Measurements from ENCODE around the gene NIM1K. TPM values are rescaled to one million over a fixed set of nuclear protein-coding genes. Genes with fewer than 3 reads are reported as not detected.

Gene NIM1K
- total RNA-seq, 4 donors from 2014 or later: 0.42 to 2.3 (median 1.6) TPM

DNA sequence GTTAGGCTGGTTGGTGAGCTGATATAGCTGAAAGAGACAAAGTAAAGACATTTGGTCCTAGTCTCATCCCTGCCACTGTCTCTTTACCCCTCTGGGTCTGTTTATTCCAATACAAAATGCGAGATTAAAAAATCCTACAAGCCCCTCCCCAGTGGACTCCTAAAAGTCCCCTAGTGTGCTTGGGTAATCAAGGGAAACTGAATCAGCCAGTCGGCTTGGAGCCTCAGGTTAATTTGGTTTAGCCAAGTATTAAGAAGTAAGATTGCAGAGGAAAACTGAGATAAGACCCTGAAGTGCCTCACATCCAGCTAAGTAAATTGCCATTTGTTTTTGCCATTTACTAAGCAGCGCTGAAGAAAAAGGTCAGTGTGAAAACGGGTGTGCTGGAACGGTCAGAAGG lies 10.4 kb downstream of the NIM1K start:
- WGBS: 74% methylated on average over 5 of the region's 5 CpGs
- no peaks in the 10 kb centered on the region for H3K36me3 ChIP-seq
- intact Hi-C loops (cut with DNase I): no loop called here
- no peak for DNase-seq (ENCODE audit: extremely low spot score)
- H3K4me1 ChIP-seq: no peaks in the 10 kb centered on the region
- no peak overlapping the region for H3K27ac ChIP-seq (replicated peaks in 1 of 4)
- no peaks in the 10 kb centered on the region for H3K9me3 ChIP-seq
- no peak for TF ChIP-seq POLR2A (IDR thresholded peaks at IDR 0.05; ENCODE audit: low read depth)
- TF ChIP-seq EP300 (IDR thresholded peaks at IDR 0.05): no peak
- no peak for TF ChIP-seq POLR2AphosphoS5 (IDR thresholded peaks at IDR 0.05)
- H3K27me3 ChIP-seq: no peaks in the 10 kb centered on the region
- no peak overlapping the region for H3K4me3 ChIP-seq

DNA sequence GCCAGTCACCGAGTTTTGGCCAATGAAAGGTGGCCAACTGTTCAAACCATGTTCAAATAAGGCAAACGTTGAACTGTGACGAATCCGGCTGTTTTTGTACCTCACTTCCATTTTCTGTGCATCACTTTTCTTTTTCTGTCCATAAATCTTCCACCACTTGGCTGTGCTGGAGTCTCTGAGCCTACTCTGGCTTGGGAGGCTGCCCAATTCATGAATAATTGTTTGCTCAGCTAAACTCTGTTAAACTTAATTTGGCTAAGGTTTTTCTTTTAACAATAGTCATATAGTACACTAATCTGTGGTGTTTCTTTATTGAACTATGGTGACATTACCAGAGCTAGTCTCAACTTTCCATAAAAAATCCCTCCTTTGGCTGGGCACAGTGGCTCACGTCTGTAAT lies 11.3 kb downstream of the NIM1K start:
- H3K27ac ChIP-seq (replicated peaks in 1 of 4): no peak overlapping the region
- no peak for TF ChIP-seq POLR2AphosphoS5 (IDR thresholded peaks at IDR 0.05)
- TF ChIP-seq, protein P1, sequence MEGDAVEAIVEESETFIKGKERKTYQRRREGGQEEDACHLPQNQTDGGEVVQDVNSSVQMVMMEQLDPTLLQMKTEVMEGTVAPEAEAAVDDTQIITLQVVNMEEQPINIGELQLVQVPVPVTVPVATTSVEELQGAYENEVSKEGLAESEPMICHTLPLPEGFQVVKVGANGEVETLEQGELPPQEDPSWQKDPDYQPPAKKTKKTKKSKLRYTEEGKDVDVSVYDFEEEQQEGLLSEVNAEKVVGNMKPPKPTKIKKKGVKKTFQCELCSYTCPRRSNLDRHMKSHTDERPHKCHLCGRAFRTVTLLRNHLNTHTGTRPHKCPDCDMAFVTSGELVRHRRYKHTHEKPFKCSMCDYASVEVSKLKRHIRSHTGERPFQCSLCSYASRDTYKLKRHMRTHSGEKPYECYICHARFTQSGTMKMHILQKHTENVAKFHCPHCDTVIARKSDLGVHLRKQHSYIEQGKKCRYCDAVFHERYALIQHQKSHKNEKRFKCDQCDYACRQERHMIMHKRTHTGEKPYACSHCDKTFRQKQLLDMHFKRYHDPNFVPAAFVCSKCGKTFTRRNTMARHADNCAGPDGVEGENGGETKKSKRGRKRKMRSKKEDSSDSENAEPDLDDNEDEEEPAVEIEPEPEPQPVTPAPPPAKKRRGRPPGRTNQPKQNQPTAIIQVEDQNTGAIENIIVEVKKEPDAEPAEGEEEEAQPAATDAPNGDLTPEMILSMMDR (IDR thresholded peaks at IDR 0.05): no peak
- no peak for TF ChIP-seq POLR2A (IDR thresholded peaks at IDR 0.05; ENCODE audit: low read depth)
- TF ChIP-seq EP300 (IDR thresholded peaks at IDR 0.05): no peak
- no peak for DNase-seq (ENCODE audit: extremely low spot score)
- no peak overlapping the region for H3K4me3 ChIP-seq
- H3K9me3 ChIP-seq: no peaks in the 10 kb centered on the region
- WGBS: 81% methylated on average over 5 of the region's 5 CpGs
- no peaks in the 10 kb centered on the region for H3K36me3 ChIP-seq
- no peaks in the 10 kb centered on the region for H3K4me1 ChIP-seq
- no peaks in the 10 kb centered on the region for H3K27me3 ChIP-seq
- intact Hi-C loops (cut with DNase I): no loop called here

DNA sequence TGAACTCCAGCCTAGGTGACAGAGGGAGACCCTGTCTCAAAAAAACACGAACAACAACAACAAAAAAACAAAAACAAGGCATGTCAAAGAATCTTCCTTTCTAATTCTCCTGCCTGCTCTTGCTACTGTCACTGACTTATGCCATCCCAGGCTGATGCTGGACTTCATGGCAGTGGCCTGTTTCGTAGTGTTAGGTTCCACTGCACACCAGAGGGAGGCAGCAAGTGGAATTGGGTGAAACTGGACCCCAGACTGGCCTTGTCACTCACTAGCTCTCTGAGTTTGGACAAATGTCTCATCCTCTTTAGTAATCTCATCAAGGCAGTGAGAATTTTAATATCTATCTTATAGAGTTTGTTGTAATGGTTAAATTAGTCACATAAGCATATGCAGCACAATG lies 12.9 kb downstream of the NIM1K start:
- intact Hi-C loops (cut with DNase I): no loop called here
- Histone ChIP-seq H3K27me3 (no peaks in the 10 kb centered on the region), H3K36me3 (no peaks in the 10 kb centered on the region), H3K4me1 (no peaks in the 10 kb centered on the region), H3K9me3 (no peaks in the 10 kb centered on the region), H3K4me3 (no peak overlapping the region), H3K27ac (replicated peaks in 1 of 4) (no peak overlapping the region)
- no peak for TF ChIP-seq POLR2A (IDR thresholded peaks at IDR 0.05; ENCODE audit: low read depth)
- 74% methylated on average over 2 of the region's 2 CpGs for WGBS
- no peak for DNase-seq (ENCODE audit: extremely low spot score)

DNA sequence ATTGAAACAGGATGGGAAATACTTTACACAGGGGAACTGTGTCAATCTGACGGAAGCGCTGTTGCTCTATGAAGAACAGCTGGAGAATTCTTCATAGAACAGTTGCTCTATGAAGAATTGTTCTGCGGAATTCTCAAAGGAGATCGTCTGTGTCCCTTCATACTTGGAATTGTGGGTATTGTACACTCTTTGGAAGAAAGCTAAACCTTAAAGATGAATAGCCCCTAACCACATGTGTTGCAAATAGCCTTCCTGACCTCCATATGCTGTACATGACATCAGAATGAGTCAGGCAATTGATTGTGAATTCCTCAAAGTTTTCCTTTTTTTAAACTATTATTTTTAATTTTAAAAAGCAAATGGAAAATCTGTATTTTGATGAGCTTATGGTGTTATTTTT lies 15.6 kb downstream of the NIM1K start:
- 40% methylated on average over 4 of the region's 4 CpGs for WGBS
- Histone ChIP-seq H3K9me3 (no peaks in the 10 kb centered on the region), H3K27me3 (no peaks in the 10 kb centered on the region), H3K4me1 (no peaks in the 10 kb centered on the region), H3K4me3 (no peak overlapping the region), H3K27ac (replicated peaks in 1 of 4) (no peak overlapping the region), H3K36me3 (no peaks in the 10 kb centered on the region)
- TF ChIP-seq, protein P1 (IDR thresholded peaks at IDR 0.05): no peak
- no peak for TF ChIP-seq EP300 (IDR thresholded peaks at IDR 0.05)
- no peak for TF ChIP-seq POLR2A (IDR thresholded peaks at IDR 0.05; ENCODE audit: low read depth)
- no peak for TF ChIP-seq POLR2AphosphoS5 (IDR thresholded peaks at IDR 0.05)
- DNase-seq (ENCODE audit: extremely low spot score): no peak
- intact Hi-C loops (cut with DNase I): no loop called here

DNA sequence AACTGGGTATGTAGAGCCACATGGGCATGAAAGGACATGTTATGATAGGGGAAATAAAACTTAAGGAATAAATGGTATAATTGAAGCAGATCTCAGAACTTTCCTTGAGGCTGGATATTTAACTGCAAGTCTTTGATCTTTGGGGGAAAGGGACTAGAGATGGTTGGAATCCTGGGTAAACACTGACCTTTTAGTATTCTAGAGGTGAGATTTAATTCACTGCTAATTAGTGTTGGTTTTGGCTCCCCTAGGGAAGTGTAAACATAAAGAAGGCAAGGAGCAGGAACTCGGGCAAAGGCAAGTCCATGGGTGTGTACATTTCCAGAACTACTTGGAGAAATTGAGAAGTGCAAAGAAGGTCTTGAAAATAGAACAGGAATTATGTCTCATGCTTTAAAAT lies 16.6 kb downstream of the NIM1K start:
- no peak for DNase-seq (ENCODE audit: extremely low spot score)
- no peaks in the 10 kb centered on the region for H3K4me1 ChIP-seq
- no peak overlapping the region for H3K27ac ChIP-seq (replicated peaks in 1 of 4)
- H3K27me3 ChIP-seq: no peaks in the 10 kb centered on the region
- H3K4me3 ChIP-seq: no peak overlapping the region
- no peaks in the 10 kb centered on the region for H3K36me3 ChIP-seq
- no peak for TF ChIP-seq POLR2AphosphoS5 (IDR thresholded peaks at IDR 0.05)
- no peak for TF ChIP-seq EP300 (IDR thresholded peaks at IDR 0.05)
- TF ChIP-seq, protein P1 (IDR thresholded peaks at IDR 0.05): no peak
- TF ChIP-seq POLR2A (IDR thresholded peaks at IDR 0.05; ENCODE audit: low read depth): no peak
- intact Hi-C loops (cut with DNase I): no loop called here
- WGBS: 25% methylated on average over 1 of the region's 1 CpG
- no peaks in the 10 kb centered on the region for H3K9me3 ChIP-seq

DNA sequence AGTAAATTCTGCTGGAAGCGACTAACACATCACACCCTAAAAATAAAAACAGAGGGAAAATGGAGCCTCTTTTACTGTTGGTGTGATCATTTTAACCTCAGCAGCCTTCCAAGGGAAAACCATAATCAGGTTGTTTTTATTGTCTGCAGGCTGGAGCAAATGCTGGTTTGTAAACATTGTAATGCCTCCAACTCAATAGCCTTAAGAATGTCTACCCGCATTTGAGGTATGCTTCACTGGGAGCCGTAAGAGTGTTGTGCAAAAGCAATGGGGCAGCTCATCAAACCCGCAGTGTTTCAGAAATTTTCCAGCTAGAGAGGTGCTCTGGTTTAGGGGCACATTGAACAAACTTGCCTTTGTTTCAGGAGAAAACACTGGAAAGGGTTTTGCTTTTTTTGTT lies 17.0 kb downstream of the NIM1K start:
- DNase-seq (ENCODE audit: extremely low spot score): no peak
- intact Hi-C loops (cut with DNase I): no loop called here
- Histone ChIP-seq H3K4me3 (no peak overlapping the region), H3K4me1 (no peaks in the 10 kb centered on the region), H3K27ac (replicated peaks in 1 of 4) (no peak overlapping the region), H3K27me3 (no peaks in the 10 kb centered on the region), H3K9me3 (no peaks in the 10 kb centered on the region), H3K36me3 (no peaks in the 10 kb centered on the region)
- 83% methylated on average over 4 of the region's 4 CpGs for WGBS
- TF ChIP-seq POLR2A (IDR thresholded peaks at IDR 0.05; ENCODE audit: low read depth) (no peak), POLR2AphosphoS5 (IDR thresholded peaks at IDR 0.05) (no peak), EP300 (IDR thresholded peaks at IDR 0.05) (no peak)
- TF ChIP-seq, protein P1 (IDR thresholded peaks at IDR 0.05): no peak

Measured in esophagus muscularis mucosa (tissue), 4 donors.